Endodermal cell (in vitro differentiated cells): ENCODE results near the gene KIRREL2. TPM values are rescaled to one million over a fixed set of nuclear protein-coding genes. Genes with fewer than 3 reads are reported as not detected.

Source experiments
- DNase-seq: peaks from one replicate; pipeline ENCODE4 v3.0.0-alpha.2; 2017
- H3K27ac ChIP-seq: 2 replicates; pipeline ENCODE4 v1.5.1; 2013; ENCODE audit warnings: mild to moderate bottlenecking, low read depth, low read length, moderate library complexity
- H3K27me3 ChIP-seq: 2 replicates; pipeline ENCODE4 v1.6.1; 2013; ENCODE audit warnings: mild to moderate bottlenecking, low read length, moderate library complexity; ENCODE audit not compliant: insufficient read depth, control insufficient read depth, poor library complexity, severe bottlenecking
- H3K36me3 ChIP-seq: 2 replicates; pipeline ENCODE4 v1.7.0; 2013; ENCODE audit warnings: mild to moderate bottlenecking, low read length, moderate library complexity; ENCODE audit not compliant: control insufficient read depth, insufficient read depth
- H3K4me1 ChIP-seq: one replicate; pipeline ENCODE4 v1.7.0; 2013; ENCODE audit warnings: low read length; ENCODE audit not compliant: control insufficient read depth, insufficient read depth
- H3K4me3 ChIP-seq: 2 replicates; pipeline ENCODE4 v1.5.1; 2013; ENCODE audit warnings: mild to moderate bottlenecking, low read length, moderate library complexity
- H3K9ac ChIP-seq: 2 replicates; pipeline ENCODE4 v1.6.1; 2013; ENCODE audit warnings: mild to moderate bottlenecking, low read length, moderate library complexity; ENCODE audit not compliant: poor library complexity, severe bottlenecking; ENCODE audit errors: extremely low read depth
- H3K9me3 ChIP-seq: 2 replicates; pipeline ENCODE4 v1.6.1; 2013; ENCODE audit warnings: mild to moderate bottlenecking, low read length, moderate library complexity; ENCODE audit not compliant: control insufficient read depth
- H3K27ac Mint-ChIP-seq: 2 replicates; pipeline ENCODE4 v1.8.0; 2020; ENCODE audit warnings: mixed read lengths
- H3K27me3 Mint-ChIP-seq: 2 replicates; pipeline ENCODE4 v1.8.0; 2021; ENCODE audit warnings: mild to moderate bottlenecking, mixed read lengths; ENCODE audit not compliant: insufficient read depth
- H3K36me3 Mint-ChIP-seq: 2 replicates; pipeline ENCODE4 v1.8.0; 2020; ENCODE audit warnings: low read depth, mixed read lengths
- H3K4me1 Mint-ChIP-seq: 2 replicates; pipeline ENCODE4 v1.8.0; 2020; ENCODE audit warnings: mixed read lengths
- H3K4me3 Mint-ChIP-seq: 2 replicates; pipeline ENCODE4 v1.8.0; 2020; ENCODE audit warnings: mild to moderate bottlenecking, moderate library complexity, mixed read lengths
- H3K9me3 Mint-ChIP-seq: 2 replicates; pipeline ENCODE4 v1.8.0; 2020; ENCODE audit warnings: mild to moderate bottlenecking, mixed read lengths
- WGBS, 2 experiments: methylation state at CpG; one replicate each; pipeline versions ENCODE4 v1.1.5 to v1.1.7; 2013; ENCODE audit warnings: missing lambda C conversion rate in 2 of 2, mixed read lengths in 1 of 2; ENCODE audit not compliant: insufficient coverage in 1 of 2, insufficient read length in 1 of 2; 5-methylcytosine and 5-hydroxymethylcytosine counted together
- total RNA-seq, 2 donors: library from RNA; stranded (reverse); fragmentation: NEBNext Ultra II Directional in 1 of 2; extraction: Animal tissue kit (Norgen Biotek cat#: 25700) in 1 of 2; gene quantifications; 2 replicates in 1 of 2; 3 replicates in 1 of 2; pipeline ENCODE4 v1.2.1, GENCODE V29; 2021
- TF ChIP-seq, protein P1 (sequence below): fragments of 200-600 bp; sonication (generic); conservative IDR thresholded peaks from 2 replicates; pipeline ENCODE4 v1.5.0; 2021; ENCODE audit warnings: antibody characterized with exemption, mild to moderate bottlenecking

The KIRREL2 gene
- total RNA-seq, 2 donors from 2014 or later = 1.4 to 2.3 TPM

DNA sequence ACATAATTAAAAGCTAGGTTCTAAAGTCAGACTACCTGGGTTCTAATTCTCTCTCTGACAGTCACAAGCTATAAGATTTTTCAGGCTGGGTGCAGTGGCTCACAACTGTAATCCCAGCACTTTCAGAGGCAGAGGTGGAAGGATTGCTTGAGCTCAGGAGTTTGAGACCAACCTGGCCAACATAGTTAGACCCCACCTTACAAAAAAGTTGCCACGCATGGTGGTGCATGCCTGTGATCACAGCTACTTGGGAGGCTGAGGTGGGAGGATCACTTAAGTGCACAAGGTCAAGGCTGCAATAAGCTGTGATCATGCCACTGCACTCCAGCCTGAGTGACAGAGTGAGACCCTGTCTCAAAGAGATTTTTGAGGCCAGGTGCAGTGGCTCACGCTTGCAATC lies 37.6 kb downstream of the KIRREL2 start:
- no peak overlapping the region for H3K27ac ChIP-seq
- WGBS, 2 experiments = 100% methylated on average over 2 of the region's 2 CpGs
- H3K4me1 Mint-ChIP-seq = peaks cover 5% of the 10 kb centered on the region
- H3K9me3 ChIP-seq = no peaks in the 10 kb centered on the region
- H3K4me3 Mint-ChIP-seq = no peak overlapping the region
- no peak overlapping the region for H3K27ac Mint-ChIP-seq
- H3K27me3 ChIP-seq = no peaks in the 10 kb centered on the region
- no peaks in the 10 kb centered on the region for H3K4me1 ChIP-seq
- DNase-seq = no peak
- H3K27me3 Mint-ChIP-seq = no peaks in the 10 kb centered on the region
- TF ChIP-seq, protein P1, sequence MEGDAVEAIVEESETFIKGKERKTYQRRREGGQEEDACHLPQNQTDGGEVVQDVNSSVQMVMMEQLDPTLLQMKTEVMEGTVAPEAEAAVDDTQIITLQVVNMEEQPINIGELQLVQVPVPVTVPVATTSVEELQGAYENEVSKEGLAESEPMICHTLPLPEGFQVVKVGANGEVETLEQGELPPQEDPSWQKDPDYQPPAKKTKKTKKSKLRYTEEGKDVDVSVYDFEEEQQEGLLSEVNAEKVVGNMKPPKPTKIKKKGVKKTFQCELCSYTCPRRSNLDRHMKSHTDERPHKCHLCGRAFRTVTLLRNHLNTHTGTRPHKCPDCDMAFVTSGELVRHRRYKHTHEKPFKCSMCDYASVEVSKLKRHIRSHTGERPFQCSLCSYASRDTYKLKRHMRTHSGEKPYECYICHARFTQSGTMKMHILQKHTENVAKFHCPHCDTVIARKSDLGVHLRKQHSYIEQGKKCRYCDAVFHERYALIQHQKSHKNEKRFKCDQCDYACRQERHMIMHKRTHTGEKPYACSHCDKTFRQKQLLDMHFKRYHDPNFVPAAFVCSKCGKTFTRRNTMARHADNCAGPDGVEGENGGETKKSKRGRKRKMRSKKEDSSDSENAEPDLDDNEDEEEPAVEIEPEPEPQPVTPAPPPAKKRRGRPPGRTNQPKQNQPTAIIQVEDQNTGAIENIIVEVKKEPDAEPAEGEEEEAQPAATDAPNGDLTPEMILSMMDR = no peak
- H3K36me3 Mint-ChIP-seq = peaks cover 53% of the 10 kb centered on the region
- H3K36me3 ChIP-seq = peaks cover 72% of the 10 kb centered on the region
- H3K9ac ChIP-seq = no peak overlapping the region
- no peaks in the 10 kb centered on the region for H3K9me3 Mint-ChIP-seq
- H3K4me3 ChIP-seq = no peak overlapping the region

DNA sequence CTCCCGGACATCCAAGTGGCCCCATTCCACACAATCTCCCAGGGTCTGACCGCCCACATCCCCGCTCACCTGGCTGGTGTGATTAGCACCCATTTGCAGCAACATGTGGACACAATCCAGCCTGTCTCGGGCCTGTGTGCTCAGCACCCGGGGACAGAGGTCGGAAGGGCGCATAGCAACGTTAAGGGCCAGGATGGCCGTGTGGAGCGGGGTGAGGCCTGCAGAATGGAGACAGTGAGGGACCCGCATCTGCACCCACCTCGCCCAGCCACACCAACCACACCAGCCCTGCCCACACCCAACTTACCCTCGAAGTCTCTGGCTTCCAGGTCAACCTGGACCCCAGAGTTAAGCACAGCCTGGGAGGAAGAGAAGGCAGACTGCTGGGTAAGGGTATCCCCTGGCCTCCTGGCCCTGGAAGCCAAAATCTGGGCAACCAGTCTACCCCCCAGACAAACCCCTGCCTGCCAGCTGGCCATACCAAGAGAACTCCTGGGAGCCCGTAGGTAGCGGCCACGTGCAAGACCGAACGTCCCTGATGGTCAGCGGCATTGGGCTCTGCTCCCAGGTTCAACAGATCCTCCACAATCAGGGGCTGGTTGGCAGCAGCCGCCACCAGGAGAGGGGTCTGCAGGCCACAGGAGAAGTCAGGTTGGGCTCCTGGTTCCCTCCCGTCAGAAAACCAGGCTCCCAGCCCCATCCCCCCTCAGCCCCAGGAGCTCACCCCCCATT lies 39.4 kb downstream of the KIRREL2 start:
- WGBS, 2 experiments = 94 to 96% methylated on average over 7 to 21 of the region's 21 CpGs
- Histone ChIP-seq H3K9me3 (no peaks in the 10 kb centered on the region), H3K4me1 (no peaks in the 10 kb centered on the region), H3K36me3 (peaks cover 56% of the 10 kb centered on the region), H3K9ac (no peak overlapping the region), H3K27me3 (no peaks in the 10 kb centered on the region), H3K27ac (no peak overlapping the region), H3K4me3 (no peak overlapping the region)
- H3K9me3 Mint-ChIP-seq = no peaks in the 10 kb centered on the region
- TF ChIP-seq, protein P1 = no peak
- no peak overlapping the region for H3K4me3 Mint-ChIP-seq
- no peak for DNase-seq
- H3K36me3 Mint-ChIP-seq = peaks cover 39% of the 10 kb centered on the region
- H3K27me3 Mint-ChIP-seq = no peaks in the 10 kb centered on the region
- H3K27ac Mint-ChIP-seq = no peak overlapping the region
- H3K4me1 Mint-ChIP-seq = peaks cover 5% of the 10 kb centered on the region

DNA sequence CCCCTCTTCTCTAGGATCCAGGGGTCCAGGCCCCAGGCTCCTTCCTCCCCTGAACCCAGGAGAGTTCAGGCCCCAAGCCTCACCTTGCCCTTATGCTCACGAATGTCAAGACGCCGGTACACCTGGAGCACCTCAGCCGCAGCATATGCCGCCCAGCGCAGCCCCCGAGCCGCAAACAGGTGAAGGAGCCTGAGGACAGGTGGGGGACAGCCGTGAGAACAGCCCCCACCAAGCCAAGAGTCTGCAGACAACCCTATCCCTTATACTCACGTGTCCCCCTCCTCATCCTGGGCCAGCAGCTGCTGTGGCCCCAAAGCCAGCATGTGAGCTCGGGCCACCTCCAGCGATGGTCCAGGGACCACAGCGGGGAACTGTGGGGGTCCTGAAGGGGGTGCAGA lies 39.9 kb downstream of the KIRREL2 start:
- Histone ChIP-seq H3K27ac (no peak overlapping the region), H3K9ac (no peak overlapping the region), H3K4me3 (no peak overlapping the region), H3K9me3 (no peaks in the 10 kb centered on the region), H3K4me1 (no peaks in the 10 kb centered on the region), H3K36me3 (peaks cover 53% of the 10 kb centered on the region), H3K27me3 (no peaks in the 10 kb centered on the region)
- Mint-ChIP-seq H3K27ac (no peak overlapping the region), H3K27me3 (no peaks in the 10 kb centered on the region), H3K9me3 (no peaks in the 10 kb centered on the region), H3K36me3 (peaks cover 36% of the 10 kb centered on the region), H3K4me1 (peaks cover 5% of the 10 kb centered on the region), H3K4me3 (no peak overlapping the region)
- DNase-seq = no peak
- WGBS, 2 experiments = 95 to 97% methylated on average over 8 to 13 of the region's 13 CpGs
- TF ChIP-seq, protein P1 = no peak
